Measurements from ENCODE around the gene BTBD17.

- no peak for TF ChIP-seq CTCF (IDR thresholded peaks at IDR 0.05)
- TF ChIP-seq POLR2A (IDR thresholded peaks at IDR 0.05), result no peak
Observed at GRCh38 chr17:74404789-74405188, 43.1 kb upstream of the BTBD17 start.

Data from thyroid gland (tissue), 4 donors.